Spleen (tissue), 11 donors: ENCODE results near the gene RGMB. TPM values are rescaled to one million over a fixed set of nuclear protein-coding genes. Genes with fewer than 3 reads are reported as not detected.

Experiments used
- DNase-seq: peaks from one replicate; pipeline ENCODE4 v3.0.0-alpha.2; 2020
- H3K27ac ChIP-seq, 8 donors: fragments of 200-600 bp; sonication (generic) in 7 of 8; 1 replicate in 4 of 8; 2 replicates in 4 of 8; pipeline versions ENCODE4 v1.5.0 to v1.8.0; 2016 to 2021; ENCODE audit warnings: inconsistent platforms in 4 of 8, mild to moderate bottlenecking in 4 of 8, moderate library complexity in 1 of 8
- H3K27me3 ChIP-seq, 7 donors: fragments of 200-600 bp; sonication (generic) in 6 of 7; replicated peaks in 1 of 7; 1 replicate in 4 of 7; 2 replicates in 3 of 7; pipeline versions ENCODE4 v1.5.0 to v1.8.0; 2016 to 2021; ENCODE audit warnings: inconsistent platforms in 3 of 7, mild to moderate bottlenecking in 1 of 7
- H3K36me3 ChIP-seq, 6 donors: fragments of 200-600 bp; sonication (generic) in 5 of 6; 1 replicate in 4 of 6; 2 replicates in 2 of 6; pipeline versions ENCODE4 v1.5.0 to v1.8.0; 2016 to 2021; ENCODE audit warnings: inconsistent platforms in 2 of 6
- H3K4me1 ChIP-seq, 6 donors: fragments of 200-600 bp; sonication (generic) in 5 of 6; 1 replicate in 3 of 6; 2 replicates in 3 of 6; pipeline versions ENCODE4 v1.5.0 to v1.8.0; 2016 to 2021; ENCODE audit warnings: inconsistent platforms in 3 of 6
- H3K4me3 ChIP-seq, 8 donors: fragments of 200-600 bp; sonication (generic) in 7 of 8; 1 replicate in 4 of 8; 2 replicates in 4 of 8; pipeline versions ENCODE4 v1.5.0 to v1.8.0; 2016 to 2021; ENCODE audit warnings: inconsistent platforms in 4 of 8, mild to moderate bottlenecking in 4 of 8, moderate library complexity in 2 of 8
- H3K9me3 ChIP-seq, 8 donors: fragments of 200-600 bp; sonication (generic) in 7 of 8; 1 replicate in 4 of 8; 2 replicates in 4 of 8; pipeline versions ENCODE4 v1.5.0 to v1.8.0; 2016 to 2021; ENCODE audit warnings: inconsistent platforms in 4 of 8
- POLR2A ChIP-seq, 3 donors: fragments of 450-650 bp; IDR thresholded peaks; one replicate each; pipeline ENCODE4 v1.5.1; 2017; ENCODE audit warnings: antibody characterized with exemption in 3 of 3, mild to moderate bottlenecking in 1 of 3
- POLR2AphosphoS5 ChIP-seq, 3 donors: sonication (generic); formaldehyde crosslinking; IDR thresholded peaks; one replicate each; pipeline ENCODE4 v1.5.1; 2017; ENCODE audit warnings: antibody characterized with exemption in 3 of 3
- WGBS, 5 donors: extraction: QIAGEN DNeasy Blood & Tissue Kit in 3 of 5; methylation state at CpG; one replicate each; pipeline versions ENCODE4 v1.1.5 to v1.1.7; 2013 to 2018; 5-methylcytosine and 5-hydroxymethylcytosine counted together
- intact Hi-C: fragments of 100-400 bp; cut with DNase I; formaldehyde crosslinking; loops from one replicate; pipeline ENCODE4 v1.15.0; 2023; ENCODE audit warnings: low total_unique reads
- polyA plus RNA-seq, 3 donors: library from polyadenylated mRNA; stranded (reverse); fragments of 200-250 nt; gene quantifications; one replicate each; pipeline ENCODE4 v1.2.1, GENCODE V29; 2013
- total RNA-seq, 7 donors: library from RNA; depleted of rRNA in 3 of 7; stranded (reverse); fragments of >200 nt in 3 of 7; fragmentation: NEBNext Ultra II Directional in 4 of 7; extraction: Animal tissue kit (Norgen Biotek cat#: 25700) in 4 of 7; gene quantifications; one replicate each; pipeline versions ENCODE4 v1.1.0 to v1.2.1, GENCODE V29; 2016 to 2021
- TF ChIP-seq, protein P1 (sequence below), 11 experiments: fragments of 200-600 bp in 7 of 11; fragments of 450-650 bp in 4 of 11; sonication (generic) in 4 of 11; IDR thresholded peaks in 8 of 11; conservative IDR thresholded peaks in 3 of 11; 1 replicate in 7 of 11; 2 replicates in 4 of 11; pipeline versions ENCODE4 v1.4.0 to v1.8.0; 2016 to 2021; ENCODE audit warnings: antibody characterized with exemption in 11 of 11, inconsistent platforms in 4 of 11, mild to moderate bottlenecking in 1 of 11
- donor health status: healthy with polysubstance abuse.
- donor health status: DM: no; HTN: no; CAD: no; lungs with moderate emphysema.
- donor health status: DM: no; HTN: no; CAD: no.
- donor health status: Bipolar disorder and iron deficiency.
- donor health status: healthy.
- donor health status: DM: no; HTN: no; CAD: no.
- donor health status: DM: yes; HTN: yes; CAD: no.

RGMB gene
- total and polyA plus RNA-seq, 10 donors, result 2.1 to 22.9 (median 14.5) TPM

DNA sequence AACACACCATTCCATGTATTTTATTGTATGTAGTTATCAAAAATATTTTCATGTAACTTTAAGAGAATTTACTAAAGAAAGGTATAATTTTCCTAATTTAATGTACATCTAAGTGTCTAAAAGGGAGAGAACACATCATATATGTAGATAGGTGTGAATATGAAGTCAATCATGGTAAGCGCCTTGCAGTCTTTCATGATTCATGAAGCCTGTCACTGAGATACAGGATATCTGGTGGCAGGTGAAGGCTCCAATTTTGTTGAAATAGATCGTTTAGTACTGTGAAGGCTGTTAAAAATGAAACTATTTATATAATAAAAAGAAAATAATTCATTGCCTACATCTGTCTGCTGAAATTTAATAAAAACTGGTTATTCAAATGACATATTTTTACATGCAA lies 15.5 kb upstream of the RGMB start:
- intact Hi-C loops, result no loop called here
- H3K36me3 ChIP-seq, result no peaks in the 10 kb centered on the region
- DNase-seq, result no peak
- no peak overlapping the region for H3K4me3 ChIP-seq
- H3K4me1 ChIP-seq, result no peaks in the 10 kb centered on the region
- H3K27me3 ChIP-seq, result peaks cover 0 to 7% (median 0%) of the 10 kb centered on the region in 7 donors
- WGBS, 5 donors, result 78 to 87% (median 80%) methylated on average over 2 of the region's 2 CpGs
- H3K9me3 ChIP-seq, result peaks cover 0 to 7% (median 0%) of the 10 kb centered on the region in 8 donors
- no peak overlapping the region for H3K27ac ChIP-seq
- TF ChIP-seq, protein P1, sequence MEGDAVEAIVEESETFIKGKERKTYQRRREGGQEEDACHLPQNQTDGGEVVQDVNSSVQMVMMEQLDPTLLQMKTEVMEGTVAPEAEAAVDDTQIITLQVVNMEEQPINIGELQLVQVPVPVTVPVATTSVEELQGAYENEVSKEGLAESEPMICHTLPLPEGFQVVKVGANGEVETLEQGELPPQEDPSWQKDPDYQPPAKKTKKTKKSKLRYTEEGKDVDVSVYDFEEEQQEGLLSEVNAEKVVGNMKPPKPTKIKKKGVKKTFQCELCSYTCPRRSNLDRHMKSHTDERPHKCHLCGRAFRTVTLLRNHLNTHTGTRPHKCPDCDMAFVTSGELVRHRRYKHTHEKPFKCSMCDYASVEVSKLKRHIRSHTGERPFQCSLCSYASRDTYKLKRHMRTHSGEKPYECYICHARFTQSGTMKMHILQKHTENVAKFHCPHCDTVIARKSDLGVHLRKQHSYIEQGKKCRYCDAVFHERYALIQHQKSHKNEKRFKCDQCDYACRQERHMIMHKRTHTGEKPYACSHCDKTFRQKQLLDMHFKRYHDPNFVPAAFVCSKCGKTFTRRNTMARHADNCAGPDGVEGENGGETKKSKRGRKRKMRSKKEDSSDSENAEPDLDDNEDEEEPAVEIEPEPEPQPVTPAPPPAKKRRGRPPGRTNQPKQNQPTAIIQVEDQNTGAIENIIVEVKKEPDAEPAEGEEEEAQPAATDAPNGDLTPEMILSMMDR (IDR thresholded peaks at IDR 0.05 in 8 of 11, conservative IDR thresholded peaks at IDR 0.05 in 3 of 11), result no peak
- TF ChIP-seq POLR2AphosphoS5 (IDR thresholded peaks at IDR 0.05) (no peak), POLR2A (IDR thresholded peaks at IDR 0.05) (no peak)

DNA sequence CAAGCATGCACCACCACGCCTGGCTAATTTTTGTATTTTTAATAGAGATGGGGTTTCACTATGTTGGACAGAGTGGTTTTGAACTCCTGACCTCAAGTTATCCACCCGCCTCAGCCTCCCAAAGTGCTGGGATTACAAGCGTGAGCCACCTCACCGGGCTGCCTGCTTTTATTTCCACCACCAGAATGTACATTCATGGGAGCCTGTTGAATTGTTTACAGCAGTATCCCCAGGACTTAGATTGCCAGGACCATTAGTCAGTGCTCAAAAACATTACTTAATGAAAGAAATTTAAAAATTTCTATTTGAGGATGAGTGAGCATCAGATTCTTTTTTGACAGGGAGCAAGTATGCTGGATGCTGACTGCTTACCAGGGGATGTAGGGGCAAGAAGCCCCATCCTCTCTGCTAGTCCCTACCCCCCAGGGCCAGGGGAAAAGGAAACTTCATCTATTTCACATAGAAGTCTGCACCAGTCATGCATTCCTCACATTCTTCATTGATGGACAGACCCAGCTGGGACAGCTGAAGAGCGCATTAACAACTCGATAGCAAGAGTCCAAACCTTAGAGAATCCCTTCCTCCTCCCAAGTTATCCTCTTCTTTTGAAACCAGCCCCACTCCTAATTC lies 10.3 kb upstream of the RGMB start:
- DNase-seq, result no peak
- no peaks in the 10 kb centered on the region for H3K9me3 ChIP-seq
- H3K27ac ChIP-seq, result no peak overlapping the region
- WGBS, 5 donors, result 83 to 91% (median 88%) methylated on average over 6 of the region's 6 CpGs
- TF ChIP-seq POLR2AphosphoS5 (IDR thresholded peaks at IDR 0.05), result no peak
- TF ChIP-seq POLR2A (IDR thresholded peaks at IDR 0.05), result no peak
- TF ChIP-seq, protein P1 (IDR thresholded peaks at IDR 0.05 in 8 of 11, conservative IDR thresholded peaks at IDR 0.05 in 3 of 11), result no peak
- H3K4me3 ChIP-seq, result no peak overlapping the region
- peaks cover 0 to 7% (median 4%) of the 10 kb centered on the region in 6 donors for H3K4me1 ChIP-seq
- H3K27me3 ChIP-seq, result peaks cover 0 to 54% (median 5%) of the 10 kb centered on the region in 7 donors
- no peaks in the 10 kb centered on the region for H3K36me3 ChIP-seq
- intact Hi-C loops, result no loop called here

DNA sequence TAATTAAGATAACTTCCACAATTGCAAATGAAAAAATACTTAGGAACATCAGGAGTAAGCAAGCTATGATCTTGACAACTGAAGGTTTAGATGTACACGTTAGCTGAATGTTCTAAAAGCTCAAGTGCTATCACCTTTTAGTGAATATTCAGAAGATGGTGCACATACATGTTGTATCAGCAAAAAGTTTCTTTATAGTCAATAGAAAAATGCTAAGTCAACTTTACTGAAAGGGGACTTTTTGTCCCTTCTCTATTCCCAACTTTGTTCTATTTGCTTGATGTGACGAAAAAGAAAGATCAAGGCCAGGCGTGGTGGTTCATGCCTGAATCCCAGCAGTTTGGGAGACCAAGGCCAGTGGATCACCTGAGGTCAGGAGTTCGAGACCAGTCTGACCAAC lies 7.6 kb upstream of the RGMB start:
- no peak for TF ChIP-seq POLR2AphosphoS5 (IDR thresholded peaks at IDR 0.05)
- TF ChIP-seq, protein P1 (IDR thresholded peaks at IDR 0.05 in 8 of 11, conservative IDR thresholded peaks at IDR 0.05 in 3 of 11), result no peak
- TF ChIP-seq POLR2A (IDR thresholded peaks at IDR 0.05), result no peak
- no peaks in the 10 kb centered on the region for H3K36me3 ChIP-seq
- no peak overlapping the region for H3K4me3 ChIP-seq
- H3K27ac ChIP-seq, result no peak overlapping the region
- no peaks in the 10 kb centered on the region for H3K9me3 ChIP-seq
- H3K27me3 ChIP-seq, result peaks cover 0 to 80% (median 14%) of the 10 kb centered on the region in 7 donors
- 81 to 93% (median 87%) methylated on average over 4 of the region's 4 CpGs for WGBS, 5 donors
- no peak for DNase-seq
- H3K4me1 ChIP-seq, result peaks cover 7 to 34% (median 29%) of the 10 kb centered on the region in 6 donors
- intact Hi-C loops, result no loop called here

DNA sequence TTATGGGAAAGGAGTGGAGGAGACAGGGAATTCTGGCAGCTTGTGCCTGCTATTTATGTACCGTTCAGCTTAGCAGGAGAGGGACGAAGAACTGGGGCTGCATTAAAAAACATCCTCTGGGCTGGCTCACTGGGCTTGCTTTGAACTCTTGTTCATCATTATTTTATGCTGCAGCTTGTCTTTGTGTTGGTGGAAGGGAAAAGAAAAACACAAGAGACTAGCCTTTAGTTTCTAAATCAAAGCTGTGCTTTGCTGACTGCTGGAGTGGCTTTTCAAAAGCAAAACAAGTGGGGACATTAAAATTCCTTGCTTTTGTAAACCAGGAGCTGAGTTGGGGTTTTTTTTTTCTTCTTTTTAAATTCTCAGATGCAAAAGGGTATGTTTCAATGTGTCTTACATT lies 5.9 kb upstream of the RGMB start:
- intact Hi-C loops, result no loop called here
- no peak overlapping the region for H3K4me3 ChIP-seq
- no peaks in the 10 kb centered on the region for H3K9me3 ChIP-seq
- H3K4me1 ChIP-seq, result peaks cover 11 to 51% (median 45%) of the 10 kb centered on the region in 6 donors
- WGBS, 5 donors, result 56 to 71% (median 64%) methylated on average over 2 of the region's 2 CpGs
- H3K27me3 ChIP-seq, result peaks cover 0 to 85% (median 14%) of the 10 kb centered on the region in 7 donors
- H3K27ac ChIP-seq, result no peak overlapping the region
- DNase-seq, result no peak
- TF ChIP-seq POLR2AphosphoS5 (IDR thresholded peaks at IDR 0.05) (no peak), POLR2A (IDR thresholded peaks at IDR 0.05) (no peak)
- TF ChIP-seq, protein P1 (IDR thresholded peaks at IDR 0.05 in 8 of 11, conservative IDR thresholded peaks at IDR 0.05 in 3 of 11), result no peak
- no peaks in the 10 kb centered on the region for H3K36me3 ChIP-seq
